HEK293 (cell line): ENCODE measurements around the gene ANXA2.

Experiments
- GLIS2 ChIP-seq: fragments of 450-650 bp; formaldehyde crosslinking; IDR thresholded peaks from 2 replicates; pipeline ENCODE4 v1.5.1; 2016; ENCODE audit warnings: missing biosample characterization, missing genetic modification characterization
- HOXA7 ChIP-seq: sonication (generic); formaldehyde crosslinking; IDR thresholded peaks from 2 replicates; pipeline ENCODE4 v1.8.1; 2022; ENCODE audit warnings: missing genetic modification reagents, borderline replicate concordance
- MYNN ChIP-seq: fragments of 450-650 bp; formaldehyde crosslinking; IDR thresholded peaks from 2 replicates; pipeline ENCODE4 v1.5.1; 2016; ENCODE audit warnings: missing biosample characterization, missing genetic modification characterization, borderline replicate concordance
- SP2 ChIP-seq: fragments of 450-650 bp; formaldehyde crosslinking; IDR thresholded peaks from 2 replicates; pipeline ENCODE4 v1.5.1; 2016; ENCODE audit warnings: missing biosample characterization, missing genetic modification characterization
- YY1 ChIP-seq: fragments of 450-650 bp; formaldehyde crosslinking; IDR thresholded peaks from 2 replicates; pipeline ENCODE4 v1.5.1; 2018; ENCODE audit warnings: missing biosample characterization, missing genetic modification characterization
- ZBTB20 ChIP-seq: fragments of 450-650 bp; formaldehyde crosslinking; IDR thresholded peaks from 2 replicates; pipeline ENCODE4 v1.5.1; 2016; ENCODE audit warnings: missing biosample characterization, missing genetic modification characterization
- ZBTB21 ChIP-seq: fragments of 450-650 bp; formaldehyde crosslinking; IDR thresholded peaks from 2 replicates; pipeline ENCODE4 v1.5.1; 2017; ENCODE audit warnings: missing biosample characterization, missing genetic modification characterization
- ZNF184 ChIP-seq: fragments of 450-650 bp; IDR thresholded peaks from 2 replicates; pipeline ENCODE4 v1.5.1; 2018; ENCODE audit warnings: missing biosample characterization, mild to moderate bottlenecking, missing genetic modification characterization
- ZNF335 ChIP-seq: fragments of 450-650 bp; formaldehyde crosslinking; conservative IDR thresholded peaks from 2 replicates; pipeline ENCODE4 v1.5.1; 2016; ENCODE audit warnings: missing biosample characterization, missing genetic modification characterization
- ZNF530 ChIP-seq: fragments of 450-650 bp; formaldehyde crosslinking; IDR thresholded peaks from 2 replicates; pipeline ENCODE4 v1.5.1; 2016; ENCODE audit warnings: low read depth, missing biosample characterization, missing genetic modification characterization
- ZNF701 ChIP-seq: fragments of 450-650 bp; formaldehyde crosslinking; IDR thresholded peaks from 2 replicates; pipeline ENCODE4 v1.5.1; 2016; ENCODE audit warnings: missing biosample characterization, missing genetic modification characterization
- TF ChIP-seq, protein P1 (sequence below): fragments of 450-650 bp; formaldehyde crosslinking; IDR thresholded peaks from 2 replicates; pipeline ENCODE4 v1.5.1; 2016; ENCODE audit warnings: missing biosample characterization, missing genetic modification characterization
- TF ChIP-seq, protein P2 (sequence below): fragments of 450-650 bp; formaldehyde crosslinking; IDR thresholded peaks from 2 replicates; pipeline ENCODE4 v1.5.1; 2016; ENCODE audit warnings: missing biosample characterization, missing genetic modification characterization
- TF ChIP-seq, protein P3 (sequence below): fragments of 450-650 bp; formaldehyde crosslinking; IDR thresholded peaks from 2 replicates; pipeline ENCODE4 v1.5.1; 2016; ENCODE audit warnings: missing biosample characterization, missing genetic modification characterization

DNA sequence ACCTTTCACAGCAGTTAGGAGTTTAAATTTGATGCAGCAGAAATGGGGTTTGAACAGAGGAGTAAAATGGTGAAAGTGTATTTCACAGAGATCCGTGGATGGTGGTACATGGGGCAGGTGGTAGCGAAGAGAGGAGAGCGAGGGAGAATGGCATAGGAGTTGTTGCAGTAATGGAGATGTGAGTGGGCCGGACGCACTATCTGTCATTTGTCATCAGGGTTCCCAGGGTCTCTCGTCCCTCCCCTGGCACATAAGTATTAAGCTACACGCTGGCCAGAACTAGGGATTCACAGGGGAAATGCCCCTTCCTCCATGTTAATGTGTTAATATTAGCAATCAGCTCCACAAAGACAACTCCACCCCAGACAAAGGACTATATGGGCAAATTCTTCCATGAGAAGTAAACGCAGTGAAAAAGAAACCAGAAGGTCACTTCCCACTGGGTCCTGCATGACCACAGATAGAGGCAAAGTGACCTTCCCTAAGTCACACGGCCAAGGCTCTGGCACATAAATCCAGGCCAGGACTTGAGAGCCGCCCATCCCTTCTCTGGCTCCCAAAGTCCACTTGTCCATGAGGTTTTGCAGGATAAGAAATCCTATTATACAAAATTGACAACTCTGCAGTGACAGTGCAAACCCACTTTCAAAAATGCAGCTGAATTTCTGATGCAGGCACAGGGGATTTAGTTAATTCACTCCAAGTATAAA, 42.5 kb downstream of the ANXA2 start:
- no peak for TF ChIP-seq MYNN (tag by site-specific recombination)
- TF ChIP-seq GLIS2 (tag by site-specific recombination): no peak
- TF ChIP-seq ZBTB20: no peak
- TF ChIP-seq SP2 (tag by site-specific recombination): no peak
- TF ChIP-seq, protein P1, sequence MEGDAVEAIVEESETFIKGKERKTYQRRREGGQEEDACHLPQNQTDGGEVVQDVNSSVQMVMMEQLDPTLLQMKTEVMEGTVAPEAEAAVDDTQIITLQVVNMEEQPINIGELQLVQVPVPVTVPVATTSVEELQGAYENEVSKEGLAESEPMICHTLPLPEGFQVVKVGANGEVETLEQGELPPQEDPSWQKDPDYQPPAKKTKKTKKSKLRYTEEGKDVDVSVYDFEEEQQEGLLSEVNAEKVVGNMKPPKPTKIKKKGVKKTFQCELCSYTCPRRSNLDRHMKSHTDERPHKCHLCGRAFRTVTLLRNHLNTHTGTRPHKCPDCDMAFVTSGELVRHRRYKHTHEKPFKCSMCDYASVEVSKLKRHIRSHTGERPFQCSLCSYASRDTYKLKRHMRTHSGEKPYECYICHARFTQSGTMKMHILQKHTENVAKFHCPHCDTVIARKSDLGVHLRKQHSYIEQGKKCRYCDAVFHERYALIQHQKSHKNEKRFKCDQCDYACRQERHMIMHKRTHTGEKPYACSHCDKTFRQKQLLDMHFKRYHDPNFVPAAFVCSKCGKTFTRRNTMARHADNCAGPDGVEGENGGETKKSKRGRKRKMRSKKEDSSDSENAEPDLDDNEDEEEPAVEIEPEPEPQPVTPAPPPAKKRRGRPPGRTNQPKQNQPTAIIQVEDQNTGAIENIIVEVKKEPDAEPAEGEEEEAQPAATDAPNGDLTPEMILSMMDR: no peak
- TF ChIP-seq, protein P2, sequence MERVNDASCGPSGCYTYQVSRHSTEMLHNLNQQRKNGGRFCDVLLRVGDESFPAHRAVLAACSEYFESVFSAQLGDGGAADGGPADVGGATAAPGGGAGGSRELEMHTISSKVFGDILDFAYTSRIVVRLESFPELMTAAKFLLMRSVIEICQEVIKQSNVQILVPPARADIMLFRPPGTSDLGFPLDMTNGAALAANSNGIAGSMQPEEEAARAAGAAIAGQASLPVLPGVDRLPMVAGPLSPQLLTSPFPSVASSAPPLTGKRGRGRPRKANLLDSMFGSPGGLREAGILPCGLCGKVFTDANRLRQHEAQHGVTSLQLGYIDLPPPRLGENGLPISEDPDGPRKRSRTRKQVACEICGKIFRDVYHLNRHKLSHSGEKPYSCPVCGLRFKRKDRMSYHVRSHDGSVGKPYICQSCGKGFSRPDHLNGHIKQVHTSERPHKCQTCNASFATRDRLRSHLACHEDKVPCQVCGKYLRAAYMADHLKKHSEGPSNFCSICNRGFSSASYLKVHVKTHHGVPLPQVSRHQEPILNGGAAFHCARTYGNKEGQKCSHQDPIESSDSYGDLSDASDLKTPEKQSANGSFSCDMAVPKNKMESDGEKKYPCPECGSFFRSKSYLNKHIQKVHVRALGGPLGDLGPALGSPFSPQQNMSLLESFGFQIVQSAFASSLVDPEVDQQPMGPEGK (tag by site-specific recombination): no peak
- TF ChIP-seq ZNF701 (tag by site-specific recombination): no peak
- TF ChIP-seq ZBTB21 (tag by site-specific recombination): no peak
- no peak for TF ChIP-seq ZNF184 (tag by site-specific recombination)
- TF ChIP-seq YY1 (tag by site-specific recombination): no peak
- TF ChIP-seq HOXA7 (CRISPR knock-in tag): no peak
- TF ChIP-seq, protein P3, sequence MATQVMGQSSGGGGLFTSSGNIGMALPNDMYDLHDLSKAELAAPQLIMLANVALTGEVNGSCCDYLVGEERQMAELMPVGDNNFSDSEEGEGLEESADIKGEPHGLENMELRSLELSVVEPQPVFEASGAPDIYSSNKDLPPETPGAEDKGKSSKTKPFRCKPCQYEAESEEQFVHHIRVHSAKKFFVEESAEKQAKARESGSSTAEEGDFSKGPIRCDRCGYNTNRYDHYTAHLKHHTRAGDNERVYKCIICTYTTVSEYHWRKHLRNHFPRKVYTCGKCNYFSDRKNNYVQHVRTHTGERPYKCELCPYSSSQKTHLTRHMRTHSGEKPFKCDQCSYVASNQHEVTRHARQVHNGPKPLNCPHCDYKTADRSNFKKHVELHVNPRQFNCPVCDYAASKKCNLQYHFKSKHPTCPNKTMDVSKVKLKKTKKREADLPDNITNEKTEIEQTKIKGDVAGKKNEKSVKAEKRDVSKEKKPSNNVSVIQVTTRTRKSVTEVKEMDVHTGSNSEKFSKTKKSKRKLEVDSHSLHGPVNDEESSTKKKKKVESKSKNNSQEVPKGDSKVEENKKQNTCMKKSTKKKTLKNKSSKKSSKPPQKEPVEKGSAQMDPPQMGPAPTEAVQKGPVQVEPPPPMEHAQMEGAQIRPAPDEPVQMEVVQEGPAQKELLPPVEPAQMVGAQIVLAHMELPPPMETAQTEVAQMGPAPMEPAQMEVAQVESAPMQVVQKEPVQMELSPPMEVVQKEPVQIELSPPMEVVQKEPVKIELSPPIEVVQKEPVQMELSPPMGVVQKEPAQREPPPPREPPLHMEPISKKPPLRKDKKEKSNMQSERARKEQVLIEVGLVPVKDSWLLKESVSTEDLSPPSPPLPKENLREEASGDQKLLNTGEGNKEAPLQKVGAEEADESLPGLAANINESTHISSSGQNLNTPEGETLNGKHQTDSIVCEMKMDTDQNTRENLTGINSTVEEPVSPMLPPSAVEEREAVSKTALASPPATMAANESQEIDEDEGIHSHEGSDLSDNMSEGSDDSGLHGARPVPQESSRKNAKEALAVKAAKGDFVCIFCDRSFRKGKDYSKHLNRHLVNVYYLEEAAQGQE: no peak
- no peak for TF ChIP-seq ZNF530
- no peak for TF ChIP-seq ZNF335 (tag by site-specific recombination)
